ENCODE measurements around the gene EN2. TPM values are rescaled to one million over a fixed set of nuclear protein-coding genes. Genes with fewer than 3 reads are reported as not detected.

Gene EN2
- total and polyA plus RNA-seq, 11 donors = 0.06 to 0.08 TPM; not detected in 9

GRCh38 chr7:155450970-155451801 lies 6.7 kb upstream of the EN2 start:
- TF ChIP-seq POLR2A (IDR thresholded peaks at IDR 0.05) (no peak), CTCF (IDR thresholded peaks at IDR 0.05) (no peak)
- Histone ChIP-seq H3K36me3 (no peaks in the 10 kb centered on the region), H3K9me3 (no peaks in the 10 kb centered on the region), H3K27ac (no peak overlapping the region), H3K27me3 (peaks cover 86 to 99% (median 96%) of the 10 kb centered on the region in 9 donors), H3K4me3 (no peak overlapping the region), H3K4me1 (peaks cover 0 to 52% (median 13%) of the 10 kb centered on the region in 12 donors)
- 1 to 2% (median 2%) methylated on average over 36 to 46 of the region's 46 CpGs for WGBS, 4 donors
- intact Hi-C loops (cut with DNase I) = loop anchor here in 3 of 10 donors (10.0 kb wide), 3 partner anchors 54 to 76 kb away; no protein-coding TSS in a partner anchor
- ATAC-seq = no peak
- no peak for DNase-seq

GRCh38 chr7:155451840-155452239 lies 6.1 kb upstream of the EN2 start:
- Histone ChIP-seq H3K36me3 (no peaks in the 10 kb centered on the region), H3K4me3 (no peak overlapping the region), H3K9me3 (no peaks in the 10 kb centered on the region), H3K27me3 (peaks cover 93 to 100% (median 100%) of the 10 kb centered on the region in 9 donors), H3K27ac (no peak overlapping the region), H3K4me1 (peaks cover 0 to 59% (median 14%) of the 10 kb centered on the region in 12 donors)
- intact Hi-C loops (cut with DNase I) = loop anchor here in 3 of 10 donors (10.0 kb wide), 3 partner anchors 53 to 77 kb away; no protein-coding TSS in a partner anchor
- DNase-seq (no peak), ATAC-seq (no peak)
- WGBS, 4 donors = 8 to 12% (median 9%) methylated on average over 9 of the region's 9 CpGs
- TF ChIP-seq CTCF (IDR thresholded peaks at IDR 0.05) (no peak), POLR2A (IDR thresholded peaks at IDR 0.05) (no peak)

- H3K4me1 ChIP-seq = peaks cover 0 to 65% (median 19%) of the 10 kb centered on the region in 12 donors
- no peaks in the 10 kb centered on the region for H3K36me3 ChIP-seq
- intact Hi-C loops (cut with DNase I) = loop anchor here in 3 of 10 donors (10.0 kb wide), 3 partner anchors 52 to 78 kb away; no protein-coding TSS in a partner anchor
- H3K9me3 ChIP-seq = no peaks in the 10 kb centered on the region
- DNase-seq = no peak
- H3K27me3 ChIP-seq = peaks cover 92 to 97% (median 96%) of the 10 kb centered on the region in 9 donors
- no peak overlapping the region for H3K27ac ChIP-seq
- TF ChIP-seq CTCF (IDR thresholded peaks at IDR 0.05) (no peak), POLR2A (IDR thresholded peaks at IDR 0.05) (no peak)
- 21 to 26% (median 24%) methylated on average over 5 of the region's 5 CpGs for WGBS, 4 donors
- peak overlapping the region in 1 of 12 donors; percentile 3 for H3K4me3 ChIP-seq
- ATAC-seq = no peak
Measured at GRCh38 chr7:155452505-155453295, 5.2 kb upstream of the EN2 start.
